ENCODE measurements around the gene RAI1.

Gene RAI1

GRCh38 chr17:17698371-17698770 is 17.1 kb downstream of the RAI1 start:
- DNase-seq (ENCODE audit: low read depth): no peak

DNA sequence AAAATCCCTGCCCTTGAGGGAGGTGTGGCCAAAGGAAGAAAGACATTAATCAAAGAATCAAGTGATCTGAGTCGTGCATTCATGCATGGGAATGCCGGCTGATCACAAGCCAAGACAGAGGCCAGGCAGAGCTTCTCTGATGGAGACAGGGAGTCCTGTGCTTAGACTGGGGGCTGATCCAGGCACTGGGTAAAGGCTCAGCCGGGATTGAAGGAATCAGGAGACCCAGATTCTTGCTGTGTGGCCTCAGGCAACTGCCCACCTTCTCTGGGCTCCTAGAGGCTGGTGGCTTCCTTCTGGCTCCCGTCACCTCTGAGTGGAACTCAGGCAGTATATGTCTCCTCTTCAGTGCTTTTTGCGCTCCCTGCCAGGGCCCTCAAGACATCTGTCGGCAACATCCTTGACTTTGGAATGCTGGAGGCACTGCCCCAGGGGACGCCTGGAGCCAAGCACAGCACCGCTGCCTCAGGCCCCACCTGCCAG is 17.7 kb downstream of the RAI1 start:
- peak; percentile 46 for DNase-seq (ENCODE audit: low read depth)

- DNase-seq (ENCODE audit: low read depth): peak; percentile 39
Observed at GRCh38 chr17:17699491-17699890, 18.2 kb downstream of the RAI1 start.

- DNase-seq (ENCODE audit: low read depth): no peak
Observed at GRCh38 chr17:17700251-17700969, 19.2 kb downstream of the RAI1 start.

DNA sequence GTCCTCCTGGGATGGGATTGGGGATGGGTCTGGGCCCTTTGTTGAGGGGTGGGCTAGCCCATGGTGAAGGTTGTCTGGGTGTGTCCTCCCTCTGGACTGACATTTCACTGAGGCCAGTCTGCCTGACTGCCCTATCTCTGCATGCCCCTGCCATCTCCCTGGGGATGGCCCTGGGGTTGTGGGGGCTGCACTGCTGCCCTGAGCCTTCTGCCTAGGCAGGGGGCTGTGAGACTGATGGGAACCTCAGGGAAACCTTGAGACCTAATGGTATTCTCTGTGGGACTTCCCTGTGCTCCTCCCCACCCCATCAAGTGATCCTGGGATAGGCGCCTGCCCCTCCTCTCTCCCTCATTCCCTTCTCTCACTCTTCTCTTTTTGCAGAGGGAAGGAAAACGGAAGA is 19.9 kb downstream of the RAI1 start:
- no peak for DNase-seq (ENCODE audit: low read depth)

DNA sequence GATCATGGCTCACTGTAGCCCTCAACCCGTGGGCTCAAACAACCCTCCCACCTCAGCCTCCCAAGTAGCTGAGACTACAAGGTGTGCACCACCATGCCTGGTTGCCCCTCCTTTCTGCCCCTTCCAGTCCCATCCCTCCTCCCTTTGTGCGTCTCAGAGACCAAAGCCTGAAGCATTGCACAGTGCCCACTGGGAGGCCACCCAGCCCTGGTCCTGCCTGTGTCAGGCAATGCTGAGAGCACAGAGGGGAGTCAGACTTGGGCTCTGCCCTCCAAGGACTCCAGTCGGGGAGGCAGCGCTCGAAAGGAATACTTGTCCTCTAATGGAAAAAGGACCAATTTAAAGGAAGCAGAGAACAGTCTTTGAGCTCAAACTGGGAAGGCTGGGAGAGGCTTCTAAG is 20.4 kb downstream of the RAI1 start:
- DNase-seq (ENCODE audit: low read depth): no peak

- no peak for DNase-seq (ENCODE audit: low read depth)
Observed at GRCh38 chr17:17702449-17703139, 21.3 kb downstream of the RAI1 start.

GRCh38 chr17:17703140-17703919 is 22.1 kb downstream of the RAI1 start:
- no peak for DNase-seq (ENCODE audit: low read depth)

- no peak for DNase-seq (ENCODE audit: low read depth)
Observed at GRCh38 chr17:17704931-17705330, 23.7 kb downstream of the RAI1 start.

DNA sequence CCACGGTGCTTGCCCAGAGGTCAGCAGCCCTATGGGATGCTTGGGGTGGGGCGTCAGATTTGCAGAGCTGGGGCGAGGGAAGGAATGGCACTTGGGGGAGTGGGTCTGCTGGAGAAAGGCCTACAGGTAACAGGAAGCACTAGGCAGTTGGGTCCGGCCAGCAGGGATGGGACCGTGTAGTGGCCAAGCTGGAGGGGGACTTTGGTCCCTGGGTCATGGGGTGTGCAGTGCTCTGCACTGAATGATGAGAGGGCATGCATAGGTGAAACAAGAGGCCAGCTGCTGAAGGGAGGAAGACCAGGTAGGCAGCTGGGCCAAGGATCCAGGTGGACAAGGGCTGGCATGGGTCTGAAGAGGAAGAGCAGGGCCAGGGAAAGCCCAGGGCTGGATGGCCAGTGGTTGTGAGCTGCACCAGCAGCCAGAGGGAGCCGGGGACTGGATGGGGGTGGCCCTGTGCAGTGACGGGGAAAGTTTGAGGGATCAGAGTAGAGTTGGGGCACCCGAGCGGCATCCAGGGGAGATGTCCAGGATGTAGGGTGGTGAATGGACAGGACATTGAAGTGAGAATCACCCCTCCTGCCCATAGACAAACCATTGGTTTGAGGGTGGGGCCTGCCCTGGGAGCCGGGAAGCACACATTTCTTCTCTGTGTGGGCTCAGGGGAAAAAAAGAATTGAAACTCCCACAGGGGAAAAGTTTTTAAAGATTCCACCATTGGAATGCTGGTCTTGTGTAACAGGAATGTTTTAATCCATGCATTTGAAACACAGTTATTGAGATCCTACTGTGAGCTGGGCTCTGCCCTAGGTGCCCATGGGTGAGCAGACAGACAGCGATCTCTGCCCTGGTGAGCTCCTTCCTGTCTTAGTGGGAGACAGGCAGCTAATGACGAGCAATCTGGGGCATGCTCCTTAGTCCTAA is 25.1 kb downstream of the RAI1 start:
- no peak for DNase-seq (ENCODE audit: low read depth)

GRCh38 chr17:17708295-17708694 is 27.0 kb downstream of the RAI1 start:
- DNase-seq (ENCODE audit: low read depth): no peak

DNA sequence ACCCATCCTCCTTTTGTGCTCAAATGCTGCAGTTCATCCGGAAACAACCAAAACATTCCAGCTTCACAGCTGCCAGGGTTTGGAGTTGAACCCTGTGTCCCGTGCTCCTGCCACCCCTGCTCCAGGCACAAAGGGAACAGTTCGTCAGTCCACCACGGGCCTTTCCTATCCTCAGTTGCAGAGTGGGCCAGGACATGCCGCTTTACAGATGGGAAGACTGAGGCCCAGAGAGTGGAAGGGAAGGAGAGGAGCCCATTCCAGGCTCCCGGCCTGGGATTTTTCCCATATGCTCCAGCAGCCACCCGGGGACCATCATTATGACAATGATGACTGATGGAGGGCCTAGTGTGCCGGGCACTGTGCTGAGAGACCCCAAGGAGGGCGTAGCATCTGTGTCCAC is 27.6 kb downstream of the RAI1 start:
- DNase-seq (ENCODE audit: low read depth): no peak

GRCh38 chr17:17709815-17710321 is 28.6 kb downstream of the RAI1 start:
- no peak for DNase-seq (ENCODE audit: low read depth)

DNA sequence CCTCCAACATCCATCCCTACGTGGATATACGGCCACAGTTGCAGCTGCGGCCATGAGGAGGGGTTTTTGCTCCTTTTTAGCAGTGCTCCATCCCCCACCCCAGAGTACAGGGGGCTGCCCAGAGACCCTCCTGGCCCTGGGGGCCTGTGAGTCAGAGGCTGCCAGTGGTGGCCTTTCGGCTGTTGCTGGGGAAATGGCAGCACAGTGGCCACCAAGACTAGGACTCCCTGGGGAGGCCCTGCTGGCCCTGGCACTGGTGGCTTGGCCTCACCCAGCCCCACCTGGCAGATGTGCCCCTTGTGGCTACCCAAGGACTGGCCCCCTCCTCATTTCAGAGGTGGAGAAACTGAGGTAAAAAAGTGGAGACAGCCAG is 29.1 kb downstream of the RAI1 start:
- DNase-seq (ENCODE audit: low read depth): no peak

- peak; percentile 95 for DNase-seq (ENCODE audit: low read depth)
Observed at GRCh38 chr17:17710728-17711541, 29.7 kb downstream of the RAI1 start.

DNA sequence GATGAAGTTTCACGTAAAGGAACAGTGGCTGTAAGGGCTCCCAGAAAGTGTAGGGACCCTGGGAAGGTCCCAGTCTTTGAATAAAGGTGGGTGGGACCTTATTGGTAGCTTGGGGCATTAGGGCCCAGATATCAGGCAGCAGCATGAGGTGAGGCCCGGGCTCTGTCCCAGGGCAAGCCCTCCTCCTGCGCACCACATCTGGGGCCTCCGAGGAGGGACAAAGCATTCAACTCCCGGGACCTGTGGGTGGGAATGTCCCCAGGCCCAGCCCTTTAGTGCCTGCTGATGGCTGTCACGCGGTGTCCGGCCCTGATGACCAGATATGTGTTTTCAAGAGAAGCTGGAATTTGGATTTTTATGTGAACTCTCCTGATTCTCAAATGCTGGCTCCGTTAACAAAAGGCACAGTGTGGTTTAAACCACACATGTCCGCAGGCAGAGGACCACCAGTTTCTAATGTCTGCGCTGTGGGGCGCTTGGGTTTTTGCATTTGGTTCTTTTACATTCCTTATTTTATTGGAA is 30.4 kb downstream of the RAI1 start:
- no peak for DNase-seq (ENCODE audit: low read depth)

- peak; percentile 96 for DNase-seq (ENCODE audit: low read depth)
Observed at GRCh38 chr17:17712268-17712924, 31.1 kb downstream of the RAI1 start.

- no peak for DNase-seq (ENCODE audit: low read depth)
Observed at GRCh38 chr17:17713839-17714238, 32.6 kb downstream of the RAI1 start.

DNA sequence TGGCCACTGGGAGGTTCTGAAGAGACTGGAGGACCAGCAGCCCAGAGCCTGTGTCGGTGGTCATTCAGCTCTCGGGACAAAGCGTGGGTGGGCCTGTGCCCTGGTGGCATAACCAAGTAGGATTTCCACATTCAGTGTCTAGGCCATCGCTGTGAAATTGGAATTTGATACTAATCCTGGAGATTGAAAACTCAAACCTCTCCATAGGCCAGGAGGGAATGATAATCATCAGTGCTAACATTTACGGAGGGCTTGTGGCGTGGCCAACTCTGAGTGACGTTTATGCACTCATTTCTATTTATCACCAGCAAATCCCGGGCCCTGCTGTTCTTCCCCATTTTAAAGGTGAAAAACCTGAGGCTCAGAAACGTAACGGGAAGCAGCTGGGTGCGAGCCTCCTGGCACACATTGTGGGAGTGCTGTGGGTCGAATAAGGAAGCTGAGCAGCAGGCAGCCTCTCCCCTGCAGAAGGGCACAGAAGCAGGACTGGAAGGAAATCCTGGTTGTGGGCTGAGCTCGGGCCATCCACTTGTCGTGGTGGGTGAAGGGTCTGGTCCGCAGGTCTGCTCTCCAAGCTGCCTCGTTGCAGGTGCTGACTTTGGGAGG is 33.1 kb downstream of the RAI1 start:
- no peak for DNase-seq (ENCODE audit: low read depth)

- no peak for DNase-seq (ENCODE audit: low read depth)
Observed at GRCh38 chr17:17714879-17715278, 33.6 kb downstream of the RAI1 start.
